Adipose tissue (tissue), 3 donors: Measurements from ENCODE around the gene ITGAE. TPM values are rescaled to one million over a fixed set of nuclear protein-coding genes. Genes with fewer than 3 reads are reported as not detected.
"Not testable (repeated sequence)": the region's sequence is repeated elsewhere in the genome, so short reads cannot be mapped to it uniquely, and the experiment has no call there.

Experiments
- H3K27ac ChIP-seq: one replicate; pipeline ENCODE4 v1.5.1; 2013; ENCODE audit warnings: low read depth, low read length
- WGBS, 3 donors: extraction: QIAGEN DNeasy Blood & Tissue Kit; methylation state at CpG; one replicate each; pipeline ENCODE4 v1.1.7; 2013; 5-methylcytosine and 5-hydroxymethylcytosine counted together
- polyA plus RNA-seq, 3 donors: library from polyadenylated mRNA; stranded (reverse); fragments of 200-250 nt; gene quantifications; one replicate each; pipeline ENCODE4 v1.2.3, GENCODE V29; 2013
- donor health status: healthy with polysubstance abuse.
- donor health status: Bipolar disorder and iron deficiency.
- donor health status: healthy.

The ITGAE gene
- polyA plus RNA-seq, 3 donors = 17.2 to 47.0 (median 41.3) TPM

DNA sequence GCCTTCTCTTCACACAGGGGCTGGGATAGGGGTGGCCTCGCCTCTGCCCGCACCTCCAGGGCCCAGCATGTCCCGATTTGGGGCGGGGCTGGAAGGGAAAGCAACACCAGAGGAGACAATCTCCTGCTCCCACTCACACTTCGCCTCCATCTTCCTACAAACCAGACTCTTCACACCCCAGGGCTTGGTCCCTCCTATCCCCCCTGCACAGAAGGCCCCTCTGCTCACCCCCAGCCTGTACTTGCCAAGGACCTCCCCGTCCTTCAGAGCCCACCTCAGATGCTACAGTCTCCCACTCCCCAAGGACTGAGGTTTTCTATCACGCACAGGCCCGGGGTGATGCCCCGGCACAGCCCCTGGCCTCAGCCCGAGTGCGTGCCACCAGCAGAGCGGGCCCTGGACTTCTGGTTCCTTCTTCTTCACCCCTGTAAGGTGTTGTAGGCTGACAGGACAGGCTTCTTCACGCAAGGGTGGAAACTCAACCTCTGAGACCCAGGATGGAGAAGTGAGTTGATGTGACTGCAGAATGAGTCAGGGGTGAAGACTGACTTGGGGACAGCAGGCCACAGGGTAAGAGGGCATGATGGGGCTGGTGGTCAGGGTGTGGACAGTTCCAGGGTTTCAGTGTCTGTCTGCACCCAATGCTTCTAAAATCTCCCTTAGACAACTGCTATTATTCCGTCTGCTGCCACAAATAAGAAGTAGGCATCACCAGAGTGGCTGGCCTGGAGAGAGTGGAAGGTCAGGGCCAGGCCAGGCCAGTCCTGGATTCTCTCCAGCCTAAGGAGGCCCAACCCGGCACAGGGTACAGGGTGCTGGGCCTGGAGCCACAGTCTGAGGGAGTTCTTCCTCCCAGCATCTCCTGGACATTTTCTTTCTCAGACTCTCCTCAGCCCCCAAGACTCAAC lies 2.5 kb downstream of the ITGAE start:
- WGBS, 3 donors = 75 to 84% (median 83%) methylated on average over 15 of the region's 15 CpGs

DNA sequence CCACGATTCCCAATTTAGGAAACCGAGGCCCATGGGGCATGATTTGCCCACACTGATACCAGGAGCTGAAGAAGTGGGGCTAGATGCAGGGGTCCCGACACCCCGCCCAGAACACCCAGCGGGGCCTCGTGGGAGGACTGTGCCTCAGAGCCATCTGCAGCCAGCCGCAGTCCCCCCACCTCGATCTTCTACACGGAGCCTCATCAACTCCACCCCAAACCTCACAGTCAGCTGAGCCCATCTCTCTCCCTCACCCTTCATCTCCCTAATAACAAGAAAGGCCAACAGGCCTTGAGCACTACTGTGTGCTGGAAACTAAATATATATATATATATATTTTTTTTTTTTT lies 4.2 kb downstream of the ITGAE start:
- WGBS, 3 donors = 81 to 91% (median 86%) methylated on average over 9 of the region's 9 CpGs

More for the DNA sequence above, 2.5 kb downstream of the ITGAE start:
- no peak overlapping the region for H3K27ac ChIP-seq

DNA sequence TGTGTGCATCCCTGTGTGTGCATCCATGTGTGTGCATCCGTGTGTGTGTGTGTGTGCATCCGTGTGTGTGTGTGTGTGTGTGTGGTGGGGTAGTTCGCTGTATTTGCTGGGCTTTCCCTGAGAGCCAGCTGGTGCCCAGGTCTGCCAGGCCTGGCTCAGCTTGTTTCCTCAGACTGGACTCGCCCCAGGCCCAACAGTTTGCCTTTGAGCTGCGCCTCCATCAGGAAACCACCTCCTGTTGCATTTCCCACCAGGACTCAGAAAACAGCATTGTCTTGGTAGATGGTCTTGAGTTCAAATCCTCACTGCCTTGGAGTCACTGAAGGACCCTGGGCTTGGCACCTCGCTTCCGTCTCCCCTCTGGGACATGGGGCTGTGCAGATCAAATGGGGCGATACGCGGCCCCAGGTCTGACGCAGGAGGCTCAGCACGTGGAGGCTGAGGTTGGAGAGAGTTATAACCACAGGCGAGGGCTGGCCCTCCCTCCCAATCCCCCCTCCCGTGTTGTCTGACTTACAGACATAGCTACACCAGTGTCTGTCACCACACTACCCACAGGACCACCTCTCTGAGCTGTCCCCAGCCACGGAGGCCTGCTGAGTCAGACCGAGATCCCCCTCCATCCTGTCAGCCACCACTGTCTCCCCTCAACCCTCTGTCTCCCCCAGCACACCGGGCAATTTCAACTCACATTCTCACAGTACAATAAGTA lies 4.7 kb downstream of the ITGAE start:
- WGBS, 3 donors = 65 to 83% (median 66%) methylated on average over 15 to 17 of the region's 17 CpGs
- H3K27ac ChIP-seq = no peak overlapping the region

More for the DNA sequence above, 4.2 kb downstream of the ITGAE start:
- no peak overlapping the region for H3K27ac ChIP-seq

DNA sequence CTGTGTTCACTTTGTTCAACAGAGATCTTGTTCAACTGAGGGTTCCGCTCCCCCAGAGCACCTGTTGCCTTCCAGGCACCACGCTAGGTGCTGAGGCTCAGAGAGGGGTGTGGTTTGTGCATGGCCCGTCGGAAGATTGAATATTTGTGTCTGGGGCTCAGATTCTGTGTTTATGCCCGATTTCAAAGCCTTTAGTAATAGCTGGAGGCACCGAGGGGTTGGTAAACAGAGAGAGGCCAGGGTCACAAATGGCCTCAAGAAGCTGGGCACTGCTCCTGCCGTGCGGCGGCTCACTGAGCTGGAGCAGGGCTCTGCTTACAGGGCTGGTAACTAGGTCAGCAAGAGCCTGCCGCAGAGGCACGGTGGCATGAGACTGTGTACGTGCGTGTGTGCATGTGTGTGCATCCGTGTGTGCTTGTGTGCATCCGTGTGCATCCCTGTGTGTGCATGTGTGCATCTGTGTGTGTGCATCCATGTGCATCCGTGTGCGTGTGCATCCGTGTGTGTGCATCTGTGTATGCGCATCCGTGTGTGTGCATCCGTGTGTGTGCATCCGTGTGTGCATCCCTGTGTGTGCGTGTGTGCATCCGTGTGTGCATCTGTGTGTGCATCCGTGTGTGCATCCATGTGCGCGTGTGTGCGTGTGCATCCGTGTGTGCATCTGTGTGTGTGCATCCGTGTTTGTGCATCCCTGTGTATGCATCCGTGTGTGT lies 5.4 kb downstream of the ITGAE start:
- 75 to 83% (median 82%) methylated on average over 31 of the region's 31 CpGs for WGBS, 3 donors
- no peak overlapping the region for H3K27ac ChIP-seq

DNA sequence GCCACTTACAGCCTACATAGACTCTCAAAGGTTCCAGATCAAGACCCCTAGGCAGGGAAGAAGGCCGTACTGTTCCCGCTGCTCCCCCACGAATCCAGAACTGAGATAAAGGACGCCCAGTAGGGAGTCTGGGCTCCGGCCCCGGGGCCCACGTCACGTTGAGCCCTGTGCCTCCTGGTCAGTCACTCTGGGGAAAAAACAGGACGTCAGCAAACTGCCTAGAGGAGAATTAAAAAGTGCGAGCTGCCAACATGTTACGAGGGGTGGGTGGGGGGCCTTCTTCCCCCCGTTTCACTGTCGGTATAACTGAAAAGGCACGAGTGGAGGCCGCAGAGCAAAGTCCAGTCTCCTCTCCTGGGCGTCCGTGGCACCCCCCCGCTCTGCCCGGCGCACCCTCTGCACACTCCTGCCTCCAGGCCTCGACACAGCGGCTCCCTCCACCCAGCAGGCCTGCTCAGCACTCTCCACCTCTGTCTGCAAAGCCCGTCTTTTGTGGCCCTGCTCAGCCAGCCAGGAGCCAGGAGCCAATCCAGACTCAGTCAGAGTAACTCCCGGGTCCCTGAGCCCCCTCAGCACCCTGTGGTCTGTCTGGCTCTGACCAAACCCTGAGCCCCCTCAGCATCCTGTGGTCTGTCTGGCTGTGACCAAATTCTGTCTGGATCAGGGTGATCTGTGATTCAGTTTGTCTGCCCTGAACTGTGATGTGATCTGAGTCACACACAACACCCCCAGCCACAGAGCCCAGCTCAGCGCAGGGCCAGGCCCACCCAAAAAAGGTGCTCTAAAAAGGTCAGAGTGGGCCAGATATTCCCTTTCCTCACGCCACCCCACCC lies 6.2 kb downstream of the ITGAE start:
- WGBS, 3 donors = 70 to 80% (median 71%) methylated on average over 26 of the region's 26 CpGs
- H3K27ac ChIP-seq = no peak overlapping the region

DNA sequence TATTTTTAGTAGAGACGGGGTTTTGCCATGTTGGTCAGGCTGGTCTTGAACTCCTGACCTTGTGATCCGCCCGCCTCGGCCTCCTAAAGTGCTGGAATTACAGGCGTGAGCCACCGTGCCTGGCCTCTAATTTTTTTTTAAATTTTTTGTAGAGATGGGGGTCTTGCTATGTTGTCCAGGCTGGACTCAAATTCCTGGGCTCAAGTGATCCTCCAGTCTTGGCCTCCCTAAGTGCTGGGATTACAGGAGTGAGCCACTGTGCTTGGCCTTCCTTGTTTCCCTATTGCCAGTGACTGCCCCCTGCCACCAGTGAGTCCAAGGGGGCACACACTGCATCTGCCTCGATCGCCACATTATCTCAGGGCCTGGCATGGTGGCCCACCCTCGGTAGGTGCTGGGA lies 6.8 kb downstream of the ITGAE start:
- 93 to 97% (median 95%) methylated on average over 7 to 9 of the region's 9 CpGs for WGBS, 3 donors
- not testable (repeated sequence) for H3K27ac ChIP-seq

DNA sequence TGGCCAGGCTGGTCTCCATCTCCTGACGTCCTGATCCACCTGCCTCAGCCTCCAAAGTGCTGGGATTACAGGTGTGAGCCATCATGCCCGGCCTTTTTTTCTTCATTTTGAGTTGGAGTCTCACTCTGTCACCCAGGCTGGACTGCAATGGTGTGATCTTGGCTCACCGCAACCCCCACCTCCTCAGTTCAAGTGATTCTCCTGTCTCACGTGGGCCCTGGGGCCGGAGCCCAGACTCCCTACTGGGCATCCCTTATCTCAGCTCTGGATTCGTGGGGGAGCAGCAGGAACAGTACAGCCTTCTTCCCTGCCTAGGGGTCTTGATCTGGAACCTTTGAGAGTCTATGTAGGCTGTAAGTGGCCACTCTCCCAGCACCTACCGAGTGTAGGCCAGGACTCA lies 7.7 kb downstream of the ITGAE start:
- 81 to 87% (median 86%) methylated on average over 7 of the region's 7 CpGs for WGBS, 3 donors
- not testable (repeated sequence) for H3K27ac ChIP-seq

DNA sequence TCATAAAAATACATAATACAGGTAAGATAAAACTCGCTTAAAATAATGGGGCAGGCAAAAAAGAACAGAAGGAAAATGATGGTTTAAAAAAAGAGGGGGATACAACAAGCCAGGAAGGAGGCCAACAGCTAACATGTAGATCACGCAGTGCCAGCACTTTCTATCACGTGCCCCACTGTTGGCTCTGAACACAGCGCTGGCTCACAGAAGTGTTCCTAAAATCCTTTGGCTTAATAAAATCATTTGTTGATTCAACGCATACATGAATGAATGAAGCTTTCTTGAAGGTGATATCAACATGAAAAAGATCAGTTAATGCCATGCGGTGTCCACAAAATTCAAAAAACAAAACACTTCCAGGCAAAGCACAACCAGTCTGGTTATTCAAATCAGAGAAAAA lies 8.5 kb downstream of the ITGAE start:
- 72 to 77% (median 75%) methylated on average over 6 of the region's 6 CpGs for WGBS, 3 donors
- no peak overlapping the region for H3K27ac ChIP-seq

DNA sequence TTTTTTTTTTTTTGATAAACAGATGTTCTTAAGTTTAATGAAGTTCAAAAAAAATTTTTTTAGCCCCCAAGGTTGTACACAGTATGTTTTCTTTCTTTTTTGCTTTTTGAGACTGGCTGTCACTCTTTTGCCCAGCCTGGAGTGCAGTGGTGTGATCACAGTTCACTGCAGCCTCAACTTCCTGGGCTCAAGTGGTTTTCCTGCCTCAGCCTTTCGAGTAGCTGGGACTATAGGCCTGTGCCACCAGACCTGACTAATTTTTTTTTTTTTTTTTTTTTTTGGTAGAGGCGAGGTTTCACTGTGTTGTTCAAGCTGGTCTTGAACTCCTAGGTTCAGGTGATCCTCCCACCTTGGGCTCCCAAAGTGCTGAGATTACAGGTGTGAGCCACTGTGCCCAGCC lies 12.8 kb downstream of the ITGAE start:
- H3K27ac ChIP-seq = no peak overlapping the region
- 43 to 71% (median 59%) methylated on average over 2 of the region's 2 CpGs for WGBS, 3 donors

DNA sequence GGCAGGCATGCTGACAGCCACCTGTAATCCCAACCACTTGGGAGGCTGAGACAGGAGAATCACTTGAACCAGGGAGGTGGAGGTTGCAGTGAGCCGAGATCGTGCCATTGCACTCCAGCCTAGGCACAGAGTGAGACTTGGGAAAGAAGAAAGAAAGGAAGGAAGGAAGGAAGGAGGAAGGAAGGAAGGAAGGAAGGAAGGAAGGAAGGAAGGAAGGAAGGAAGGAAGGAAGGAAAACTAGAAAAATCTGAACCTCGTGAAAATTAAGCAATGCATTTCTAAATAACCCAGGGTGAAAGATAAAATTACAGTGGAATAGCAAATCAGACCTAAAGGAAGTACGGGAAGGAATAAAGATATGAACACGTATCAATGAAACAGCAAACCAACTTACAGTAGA lies 15.7 kb downstream of the ITGAE start:
- H3K27ac ChIP-seq = not testable (repeated sequence)
- 79 to 82% (median 79%) methylated on average over 5 of the region's 5 CpGs for WGBS, 3 donors

DNA sequence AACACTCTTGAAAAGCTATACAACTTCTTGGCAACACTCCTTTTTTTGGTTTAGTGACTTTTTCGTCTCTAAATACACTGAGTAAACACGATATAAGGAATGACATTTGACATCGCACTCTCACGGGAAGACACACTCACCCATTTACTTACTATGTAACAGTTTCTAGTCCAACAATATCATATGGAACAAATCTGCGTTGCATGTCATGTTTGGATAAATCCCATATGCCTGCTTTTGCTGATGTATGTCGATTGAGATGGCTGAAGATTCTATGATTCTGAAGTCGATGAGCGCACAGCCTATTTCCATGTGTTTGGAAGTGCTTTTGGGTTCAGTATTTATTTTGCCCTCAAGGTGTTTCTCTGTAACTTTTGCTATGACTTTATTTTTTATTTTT lies 18.2 kb downstream of the ITGAE start:
- H3K27ac ChIP-seq = no peak overlapping the region
- 78 to 89% (median 87%) methylated on average over 8 of the region's 8 CpGs for WGBS, 3 donors

DNA sequence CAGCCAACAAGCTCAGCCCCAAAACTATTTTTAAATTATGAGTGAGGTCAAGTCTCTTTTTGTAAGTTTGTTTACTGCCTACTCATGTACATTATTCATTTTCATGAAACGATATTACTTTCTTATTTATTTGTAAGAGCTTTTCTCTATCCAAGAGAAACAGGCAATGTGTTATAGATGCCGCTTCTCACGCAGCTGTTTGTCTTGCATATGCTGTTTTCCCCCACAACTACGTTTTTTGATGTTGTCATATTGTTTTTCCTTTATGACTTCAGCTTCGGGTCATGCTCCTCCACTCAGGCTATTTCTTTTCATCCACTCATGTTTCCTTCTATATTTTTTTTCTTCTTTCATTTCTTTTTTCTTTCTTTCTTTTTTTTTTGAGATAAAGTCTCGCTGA lies 20.0 kb downstream of the ITGAE start:
- WGBS, 3 donors = 71 to 81% (median 77%) methylated on average over 6 of the region's 6 CpGs

DNA sequence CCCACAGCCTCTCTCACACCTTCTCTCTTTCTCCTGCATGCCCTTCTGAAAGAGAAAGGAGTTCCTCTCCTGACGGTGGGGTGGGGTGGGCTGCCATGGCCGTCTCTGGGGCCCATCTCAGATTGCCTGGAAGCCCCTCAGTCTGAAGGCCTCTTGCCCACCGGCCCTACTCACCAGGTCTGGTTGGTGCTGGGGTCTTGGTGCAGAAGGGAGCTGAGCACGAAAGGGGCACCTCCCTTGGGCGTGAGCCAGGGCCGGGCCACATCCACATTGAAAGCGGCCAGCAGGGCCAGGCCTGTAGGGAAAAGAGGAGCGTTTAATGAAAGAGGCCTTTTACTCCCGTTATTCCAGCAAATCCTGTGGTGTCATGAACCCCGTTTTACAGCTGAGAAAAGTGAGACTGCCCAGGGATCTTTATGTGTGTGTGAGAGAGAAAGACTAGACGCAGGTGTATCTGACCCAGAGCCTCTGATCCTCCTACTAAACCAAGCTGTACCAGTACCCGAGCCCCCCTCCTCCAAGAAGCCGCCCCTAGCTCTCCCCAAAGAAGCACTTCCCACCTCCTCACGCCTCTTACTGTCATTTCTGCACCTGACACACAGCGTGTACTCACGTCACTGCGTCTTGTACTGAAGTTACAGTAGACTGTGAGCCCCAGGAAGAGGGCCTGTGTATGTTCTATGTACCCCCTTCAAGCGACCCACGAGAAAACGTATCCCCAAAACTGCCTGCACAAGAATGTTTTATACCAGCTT lies 23.4 kb downstream of the ITGAE start:
- H3K27ac ChIP-seq = no peak overlapping the region
- WGBS, 3 donors = 85 to 87% (median 85%) methylated on average over 20 of the region's 20 CpGs

More for the DNA sequence above, 20.0 kb downstream of the ITGAE start:
- H3K27ac ChIP-seq = no peak overlapping the region

DNA sequence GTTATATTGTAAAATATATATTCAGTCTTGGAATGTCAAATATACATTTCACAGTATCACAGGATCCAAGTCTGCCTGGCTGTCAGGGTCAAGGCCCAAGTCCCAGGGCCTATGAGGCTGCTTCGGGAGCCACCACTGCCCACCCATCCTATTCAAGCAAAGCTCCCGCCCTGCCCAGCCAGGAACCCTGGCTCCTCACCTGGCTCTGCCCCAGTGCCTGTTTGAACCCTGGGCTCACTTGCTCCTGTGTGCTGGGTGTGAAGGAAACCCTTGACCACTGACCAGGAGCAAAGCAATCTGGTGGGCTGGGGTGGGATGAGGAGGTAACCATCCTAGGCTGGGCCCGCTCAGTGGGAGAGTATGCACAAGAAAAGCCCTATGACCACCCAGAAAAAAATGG lies 27.0 kb downstream of the ITGAE start:
- H3K27ac ChIP-seq = no peak overlapping the region
- WGBS, 3 donors = 92 to 98% (median 94%) methylated on average over 3 of the region's 3 CpGs

DNA sequence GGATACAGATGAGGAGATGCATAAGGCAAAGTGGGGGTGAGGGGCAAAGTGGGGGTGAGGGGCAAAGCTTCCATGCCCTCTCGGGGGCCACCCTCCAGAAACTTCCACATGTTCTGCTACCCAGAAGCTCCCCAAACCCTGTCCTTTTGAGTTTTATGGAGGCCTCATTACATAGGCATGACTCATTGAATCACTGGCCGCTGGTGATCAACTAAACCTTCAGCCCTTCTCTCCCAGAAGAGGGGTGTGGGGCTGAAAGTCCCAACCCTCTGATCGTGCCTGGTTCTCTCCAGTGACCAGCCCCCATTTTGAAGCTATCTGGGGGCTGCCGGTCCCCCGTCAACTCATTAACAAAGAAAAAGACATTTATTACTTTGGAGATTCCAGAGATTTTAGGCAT lies 27.5 kb downstream of the ITGAE start:
- 72 to 78% (median 77%) methylated on average over 5 of the region's 5 CpGs for WGBS, 3 donors
- H3K27ac ChIP-seq = no peak overlapping the region

DNA sequence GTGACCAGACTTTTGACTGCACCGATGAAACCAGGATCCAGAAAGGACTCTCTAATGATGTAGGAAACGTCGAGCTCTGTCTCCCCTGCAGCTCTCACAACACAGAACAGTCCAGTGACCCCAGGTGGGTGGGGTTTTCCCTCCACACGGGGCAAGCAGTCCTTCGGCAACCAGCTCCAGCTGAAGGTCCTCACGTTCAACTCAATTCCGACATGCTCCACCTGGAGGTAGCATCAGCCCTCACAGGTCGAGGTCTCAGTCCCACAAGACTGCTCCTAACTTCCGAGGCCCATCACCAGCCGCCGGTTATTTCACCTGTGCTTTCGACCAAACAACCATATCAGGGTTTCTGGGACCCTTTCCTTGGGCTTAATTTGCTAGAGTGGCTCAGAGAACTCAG lies 28.2 kb downstream of the ITGAE start:
- H3K27ac ChIP-seq = no peak overlapping the region
- WGBS, 3 donors = 66 to 81% (median 75%) methylated on average over 12 of the region's 12 CpGs

DNA sequence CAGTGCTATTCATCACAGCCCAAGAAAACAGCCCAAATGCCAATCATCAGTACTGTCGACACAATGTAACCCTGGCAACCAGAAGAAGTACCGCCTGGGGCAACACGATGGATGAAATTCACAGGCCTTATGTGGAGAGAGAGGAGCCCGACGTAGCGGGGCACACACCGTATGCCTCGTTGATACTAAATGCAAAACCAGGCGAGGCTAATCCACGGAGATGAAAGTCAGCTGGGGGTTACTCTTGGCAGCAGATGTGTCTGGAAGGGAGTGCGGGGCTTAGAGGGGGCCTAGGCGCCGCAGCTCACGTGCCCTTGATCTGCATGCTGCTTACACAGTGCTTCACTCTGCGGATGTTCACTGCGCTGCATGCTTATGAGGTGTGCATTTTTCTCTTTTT lies 29.8 kb downstream of the ITGAE start:
- 67 to 76% (median 72%) methylated on average over 16 of the region's 16 CpGs for WGBS, 3 donors

DNA sequence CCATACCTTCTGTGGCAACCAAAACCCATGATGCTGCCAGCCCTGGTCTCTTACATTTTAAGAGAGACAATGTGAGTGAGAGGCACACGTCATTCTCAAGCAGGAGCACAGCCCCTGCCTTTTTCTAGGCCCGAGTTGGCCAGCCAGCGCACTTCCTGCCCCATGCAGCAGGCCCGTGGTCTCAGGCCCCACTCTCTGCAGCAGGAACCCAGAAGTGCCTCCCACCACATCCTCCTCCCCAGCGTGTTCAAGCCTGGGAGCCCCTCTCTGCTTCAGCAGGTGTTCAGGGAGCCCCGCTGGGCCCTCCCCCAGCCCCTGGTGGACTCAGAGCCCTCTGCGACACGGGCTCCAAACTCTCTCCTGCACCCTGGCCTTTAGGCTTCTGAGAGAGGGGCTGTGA lies 30.5 kb downstream of the ITGAE start:
- no peak overlapping the region for H3K27ac ChIP-seq
- 36 to 49% (median 42%) methylated on average over 8 of the region's 8 CpGs for WGBS, 3 donors

More for the DNA sequence above, 29.8 kb downstream of the ITGAE start:
- no peak overlapping the region for H3K27ac ChIP-seq
